HG02970 (cell line): ENCODE results near the gene DGKQ.
"Not testable (repeated sequence)": the region's sequence is repeated elsewhere in the genome, so short reads cannot be mapped to it uniquely, and the experiment has no call there.

Experiments
- ATAC-seq: cut with Tn5 transposase; IDR thresholded peaks from one replicate; pipeline ENCODE4 v1.9.1; 2021; ENCODE audit warnings: mild to moderate bottlenecking, moderate library complexity, moderate number of reproducible peaks; ENCODE audit not compliant: unreplicated experiment, low FRiP score

DGKQ gene

DNA sequence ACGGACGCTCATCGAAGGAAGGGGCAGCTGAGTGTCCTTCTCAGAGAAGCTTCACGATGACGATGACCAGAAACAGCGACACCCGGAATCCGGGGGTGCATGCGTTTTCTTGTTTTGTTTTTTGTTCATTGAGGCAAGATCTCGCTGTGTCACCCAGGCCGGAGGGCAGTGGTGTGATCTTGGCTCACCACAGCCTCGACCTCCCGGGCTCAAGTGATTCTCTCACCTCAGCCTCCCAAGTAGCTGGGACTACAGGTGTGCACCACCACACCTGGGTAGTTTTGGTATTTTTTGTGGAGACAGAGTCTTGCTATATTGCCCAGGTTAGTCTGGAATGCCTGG is 19.8 kb downstream of the DGKQ start:
- ATAC-seq = no peak

- no peak for ATAC-seq
Observed at GRCh38 chr4:952881-953573, 20.3 kb downstream of the DGKQ start.

DNA sequence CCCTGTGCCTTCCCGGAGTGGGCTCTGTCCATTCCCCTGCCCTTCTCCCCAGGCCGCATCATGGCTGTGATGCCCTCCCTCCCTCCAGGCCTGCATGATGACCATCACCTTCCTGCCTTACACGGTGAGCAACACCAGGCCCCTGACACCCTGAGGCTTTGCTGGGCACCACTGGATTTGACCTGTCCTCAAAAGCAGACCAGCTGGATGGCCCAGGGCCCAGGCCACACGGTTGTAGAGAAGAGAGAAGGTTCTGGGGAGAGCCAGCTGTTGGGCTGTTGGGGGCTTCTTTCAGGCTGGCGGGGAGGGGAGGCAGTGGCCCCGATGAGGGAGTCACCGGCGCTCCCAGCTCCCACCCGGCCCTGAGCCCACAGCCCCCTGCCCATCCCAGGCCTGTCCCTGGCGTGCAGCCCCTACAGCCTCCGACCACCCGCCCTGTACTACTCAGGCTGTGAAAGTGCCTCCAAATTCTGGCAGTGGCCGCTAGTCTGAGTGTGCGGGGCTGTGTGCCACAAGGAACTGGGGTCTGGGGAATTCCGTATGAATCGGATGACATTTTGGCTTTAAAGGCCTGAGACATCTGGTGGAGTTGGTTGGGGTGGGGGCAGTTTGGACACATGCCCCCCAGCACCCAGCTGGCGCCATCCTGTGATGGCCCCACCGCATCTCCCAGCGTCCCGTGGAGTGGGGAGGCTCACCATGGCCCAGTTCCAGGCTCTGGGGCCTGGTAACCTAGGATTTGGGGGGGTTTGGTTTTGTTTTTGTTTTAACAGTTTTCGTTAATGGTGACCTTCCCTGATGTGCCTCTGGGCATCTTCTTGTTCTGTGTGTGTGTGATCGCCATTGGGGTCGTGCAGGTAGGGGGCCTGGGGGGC is 21.5 kb downstream of the DGKQ start:
- ATAC-seq = no peak

DNA sequence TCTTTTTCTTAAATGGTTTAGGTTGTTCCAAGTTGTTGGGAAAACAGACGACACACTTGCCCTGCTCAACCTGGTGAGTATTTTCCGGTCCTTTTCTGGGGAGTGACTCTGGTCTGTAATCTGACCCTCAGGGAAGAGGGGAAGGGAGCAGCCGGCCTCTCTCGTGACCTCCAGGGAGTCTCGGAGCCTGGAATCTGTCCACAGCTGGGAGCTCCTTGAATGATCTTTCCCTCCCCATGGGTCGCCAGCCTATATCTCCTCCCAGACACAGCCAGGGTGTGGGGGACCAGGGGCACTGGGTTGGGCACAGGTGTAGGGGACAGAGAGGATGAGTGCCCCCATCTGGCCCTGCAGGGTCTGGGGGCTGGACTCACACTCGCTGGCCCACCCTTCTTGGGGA is 22.2 kb downstream of the DGKQ start:
- no peak for ATAC-seq

DNA sequence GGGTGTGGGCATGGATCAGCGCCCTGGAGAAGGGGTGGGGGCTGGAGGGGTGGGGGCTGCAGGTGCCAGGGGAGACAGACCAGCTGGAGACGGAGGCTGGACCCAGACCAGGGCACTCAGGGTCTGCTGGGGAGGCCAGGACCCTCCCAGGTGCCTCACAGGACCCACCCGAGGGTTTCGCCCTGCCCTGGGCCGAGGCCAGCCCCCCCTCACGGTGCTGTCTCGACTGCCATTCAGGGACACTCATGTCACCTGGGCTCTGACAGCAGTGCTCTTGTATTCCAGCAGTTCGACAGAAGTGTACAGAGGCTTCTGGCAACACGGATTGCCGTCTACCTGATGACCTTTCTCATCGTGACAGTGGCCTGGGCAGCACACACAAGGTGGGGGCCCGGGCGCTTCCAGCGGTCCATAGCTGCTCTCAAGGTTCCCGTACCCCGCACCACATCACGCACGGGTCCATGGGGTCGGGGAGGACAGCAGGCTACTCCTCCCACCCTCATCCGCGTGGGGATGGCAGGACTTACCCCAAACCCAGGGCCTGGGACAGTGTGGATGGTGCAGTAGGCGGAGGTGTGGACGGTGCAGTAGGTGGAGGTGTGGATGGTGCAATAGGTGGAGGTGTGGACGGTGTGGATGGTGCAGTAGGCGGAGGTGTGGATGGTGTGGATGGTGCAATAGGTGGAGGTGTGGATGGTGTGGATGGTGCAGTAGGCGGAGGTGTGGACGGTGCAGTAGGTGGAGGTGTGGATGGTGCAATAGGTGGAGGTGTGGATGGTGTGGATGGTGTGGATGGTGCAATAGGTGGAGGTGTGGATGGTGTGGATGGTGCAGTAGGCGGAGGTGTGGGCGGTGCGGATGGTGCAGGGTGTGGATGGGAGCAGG is 23.0 kb downstream of the DGKQ start:
- ATAC-seq = no peak

DNA sequence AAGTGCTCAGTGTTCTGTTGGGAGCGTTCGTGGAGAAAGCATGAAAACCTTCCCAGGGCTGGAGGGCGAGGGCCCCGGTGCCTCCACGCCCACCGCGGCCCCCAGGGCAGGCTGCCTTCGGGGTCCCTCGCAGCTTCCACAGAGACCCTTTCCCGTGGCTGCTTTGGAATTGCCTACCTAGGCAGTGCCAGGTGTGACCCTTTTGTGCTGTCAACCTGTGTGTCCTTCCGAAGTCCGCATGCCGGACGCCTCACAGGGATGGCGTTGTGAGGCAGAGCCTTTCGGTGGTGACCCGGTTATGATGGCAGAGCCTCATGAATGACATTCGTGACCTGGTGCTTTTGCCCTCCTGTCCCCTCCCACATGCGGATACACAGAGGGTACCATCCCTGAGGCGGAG is 23.7 kb downstream of the DGKQ start:
- ATAC-seq = no peak

DNA sequence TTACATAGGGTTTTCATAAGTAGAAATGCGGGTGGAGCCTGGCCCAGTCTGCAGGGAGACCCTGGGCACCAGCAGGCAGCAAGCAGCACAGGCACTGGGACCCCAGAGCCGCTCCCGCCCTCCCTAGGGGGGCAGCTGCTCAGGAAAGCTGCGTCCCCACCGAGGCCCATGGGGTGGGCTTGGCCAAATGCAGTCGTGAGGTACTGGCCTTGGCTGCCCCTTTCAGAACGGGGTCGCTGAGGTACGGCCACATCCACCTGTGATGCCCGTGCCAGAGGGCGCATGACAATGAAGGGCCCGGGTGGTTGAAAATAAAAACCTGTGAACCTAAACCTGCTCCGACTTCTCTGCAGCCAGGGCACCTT is 24.5 kb downstream of the DGKQ start:
- no peak for ATAC-seq

GRCh38 chr4:948101-948935 is 25.1 kb downstream of the DGKQ start:
- no peak for ATAC-seq

- no peak for ATAC-seq
Observed at GRCh38 chr4:947491-947971, 25.8 kb downstream of the DGKQ start.

DNA sequence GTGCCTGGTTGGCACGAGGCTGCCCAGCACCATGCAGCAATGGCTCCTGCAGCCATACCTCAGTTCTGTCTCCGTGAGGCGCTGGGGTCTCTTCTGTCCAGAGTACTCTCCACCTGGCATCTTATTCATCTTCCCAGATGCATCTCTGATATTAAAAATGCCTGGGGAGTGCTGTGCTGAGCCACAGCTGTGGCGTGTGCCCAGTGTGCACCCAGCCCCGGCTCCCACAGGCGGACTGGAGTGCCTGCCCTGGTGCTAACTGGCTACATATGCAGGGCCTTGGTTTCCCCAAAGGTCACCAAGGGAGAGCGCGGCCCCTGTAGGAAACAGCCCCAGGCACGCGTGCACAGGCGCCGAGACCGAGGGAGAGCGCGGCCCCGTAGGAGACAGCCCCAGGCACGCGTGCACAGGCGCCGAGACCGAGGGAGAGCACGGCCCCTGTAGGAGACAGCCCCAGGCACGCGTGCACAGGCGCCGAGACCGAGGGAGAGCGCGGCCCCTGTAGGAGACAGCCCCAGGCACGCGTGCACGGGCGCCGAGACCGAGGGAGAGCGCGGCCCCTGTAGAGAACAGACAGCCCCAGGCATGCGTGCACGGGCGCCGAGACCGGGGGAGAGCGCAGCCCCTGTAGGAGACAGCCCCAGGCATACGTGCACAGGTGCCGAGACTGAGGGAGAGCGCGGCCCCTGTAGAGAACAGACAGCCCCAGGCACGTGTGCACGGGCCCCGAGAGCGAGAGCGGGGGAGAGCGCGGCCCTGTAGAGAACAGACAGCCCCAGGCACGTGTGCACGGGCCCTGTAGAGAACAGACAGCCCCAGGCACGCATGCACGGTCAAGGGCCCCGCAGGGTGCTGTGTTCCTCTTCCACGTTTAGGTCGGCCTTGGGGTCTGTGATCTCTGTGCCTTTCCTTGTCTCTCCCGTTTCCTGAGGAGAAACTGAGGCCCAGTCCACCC is 26.6 kb downstream of the DGKQ start:
- ATAC-seq = no peak

GRCh38 chr4:946103-946450 is 27.3 kb downstream of the DGKQ start:
- ATAC-seq = no peak

DNA sequence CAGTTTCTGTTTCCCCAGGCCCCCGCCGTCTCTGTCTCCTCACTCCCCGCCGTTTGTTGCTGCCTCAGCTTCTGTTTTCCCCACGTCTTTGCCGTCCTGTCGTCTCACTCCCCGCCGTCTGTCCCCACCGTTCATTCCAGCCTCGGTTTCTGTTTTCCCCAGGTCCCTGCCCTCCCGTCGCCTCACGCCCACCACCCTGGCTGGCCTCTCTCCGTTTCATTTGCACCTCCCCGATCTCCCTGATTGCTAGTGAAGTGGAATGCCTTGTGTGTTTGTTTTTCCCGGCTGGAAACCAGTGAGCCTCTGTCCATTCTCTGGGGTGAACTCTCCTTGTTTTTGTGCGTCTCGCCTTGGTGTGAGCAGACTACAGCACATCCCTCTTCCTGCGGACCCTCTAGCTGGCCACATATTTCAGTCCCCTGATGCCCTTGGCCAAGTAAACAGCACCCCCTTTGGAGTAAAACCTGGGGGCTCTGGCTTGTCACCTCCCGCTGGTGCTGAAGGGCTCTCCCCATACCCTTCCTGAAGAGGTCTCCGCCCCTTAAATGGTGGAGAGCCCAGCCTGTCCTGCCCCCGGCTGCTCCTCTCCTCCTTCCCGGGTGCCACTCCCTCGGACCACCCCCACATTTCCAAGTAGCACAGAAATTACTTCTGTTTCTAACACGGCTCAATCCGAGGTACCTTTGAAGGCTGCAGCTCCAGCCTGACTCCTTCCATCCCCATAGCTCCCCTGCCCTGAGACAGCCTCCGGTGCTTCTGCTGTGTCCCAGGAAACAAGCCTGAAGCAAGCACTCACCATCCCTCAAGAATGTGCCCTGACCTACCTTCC is 27.9 kb downstream of the DGKQ start:
- no peak for ATAC-seq

GRCh38 chr4:939508-939907 is 33.9 kb downstream of the DGKQ start:
- ATAC-seq = not testable (repeated sequence)

DNA sequence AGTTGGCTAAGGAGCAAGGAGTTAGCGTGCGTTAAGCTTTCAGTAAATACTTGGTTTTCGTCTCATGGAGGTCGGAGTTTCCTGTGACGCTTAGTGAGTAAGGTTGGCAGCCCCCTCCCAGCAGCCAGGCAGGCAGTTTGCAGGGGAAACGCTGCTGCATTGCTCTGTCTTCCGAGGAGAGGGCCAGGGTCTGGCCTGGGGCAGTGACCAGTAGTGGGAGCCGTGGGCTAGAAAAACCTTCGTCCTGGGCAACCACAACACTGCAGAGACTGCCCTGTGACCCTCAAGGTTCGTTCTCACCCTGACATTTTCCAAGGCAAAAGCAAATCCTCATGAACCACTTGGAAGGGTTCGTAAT is 40.7 kb downstream of the DGKQ start:
- no peak for ATAC-seq

DNA sequence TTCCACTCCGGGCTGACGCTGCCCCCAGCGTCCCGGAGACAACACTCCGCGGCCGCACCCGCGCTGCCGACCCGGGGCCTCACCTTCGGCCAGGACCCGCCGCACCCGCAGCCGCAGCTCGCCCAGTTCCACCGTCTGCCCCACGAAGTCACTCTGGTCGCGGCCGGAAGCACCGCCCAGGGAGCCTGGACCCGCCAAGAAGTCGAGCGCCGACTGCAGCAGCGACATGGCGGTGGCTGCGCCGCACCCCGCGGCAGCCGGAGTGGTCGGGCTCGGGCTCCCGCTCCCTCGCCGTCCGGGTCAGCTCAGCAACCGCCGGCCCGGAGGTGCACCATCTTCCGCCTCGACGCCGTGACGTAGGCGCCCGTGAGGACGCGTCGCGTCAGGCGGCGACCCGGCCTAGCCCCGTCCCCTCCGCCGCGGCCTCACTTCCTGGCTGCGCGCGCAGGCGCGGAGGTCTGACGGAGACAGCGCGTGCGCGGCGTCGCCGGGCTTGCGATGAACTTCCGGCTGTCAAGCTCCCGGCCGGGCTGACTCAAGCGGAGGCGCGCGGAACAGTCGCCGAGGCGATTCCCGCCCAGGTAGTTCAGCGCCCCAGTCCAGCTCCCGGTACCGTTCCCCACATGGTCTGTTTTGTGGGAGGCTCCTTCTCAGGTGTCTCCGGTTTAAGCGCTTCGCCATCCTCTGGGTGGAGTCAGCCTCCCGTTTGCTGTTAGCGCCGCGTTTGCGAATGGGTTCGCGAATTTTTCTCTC is 41.2 kb downstream of the DGKQ start, which contains the start of the genes GAK and TMEM175:
GAK (minus strand) TSS at position 357 of the 753 bp plus-strand sequence; CDS start at position 228, 129 bp downstream.
TMEM175 (plus strand) TSS at position 501 of the 753 bp plus-strand sequence. CDS start 15,280 bp downstream, outside the sequence.
- ATAC-seq = peak; percentile 93

- no peak for ATAC-seq
Observed at GRCh38 chr4:931194-931959, 42.0 kb downstream of the DGKQ start.

DNA sequence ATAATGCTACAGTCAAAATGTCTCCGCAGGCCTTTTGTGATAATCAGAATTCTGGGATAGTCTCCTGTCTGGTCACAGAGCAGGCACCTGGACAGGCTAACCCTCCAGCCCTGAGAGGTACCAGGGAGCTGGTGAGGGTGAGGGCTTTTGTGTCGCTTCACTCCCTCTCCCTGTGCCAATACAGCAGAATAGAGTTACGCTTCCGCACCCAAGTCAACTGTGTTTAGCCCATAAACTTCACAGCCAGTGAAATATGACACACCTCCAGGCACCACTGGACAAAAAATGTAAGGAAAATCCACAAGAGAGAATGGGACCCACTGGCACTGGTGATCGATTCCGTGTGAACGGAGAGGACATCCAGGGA is 42.6 kb downstream of the DGKQ start:
- ATAC-seq = no peak
